HCT116 (cell line): ENCODE results near the gene DYNLRB1. TPM values are rescaled to one million over a fixed set of nuclear protein-coding genes. Genes with fewer than 3 reads are reported as not detected.

ENCODE experiments used
- ATAC-seq: fragments of 200-7000 bp; cut with Tn5 transposase; 2 replicates; pipeline ENCODE4 v1.9.1; 2020; ENCODE audit warnings: mild to moderate bottlenecking, moderate library complexity
- BruUV-seq: library from RNA; stranded (reverse); fragments of 400-500 nt; replicated peaks from 2 replicates; lab custom pipeline; 2021; lab: Mats Ljungman, UMichigan
- CTCF ChIA-PET: fragments of 300-600 bp; sonication (Branson Sonifier 250); formaldehyde crosslinking; loops from one replicate; lab custom pipeline; 2021; ENCODE audit warnings: antibody characterized with exemption; lab: Charles Lee
- POLR2A ChIA-PET: fragments of 300-600, 350-600 bp; sonication (Branson Sonifier 250); formaldehyde crosslinking; loops from one replicate; lab custom pipeline; 2021; ENCODE audit warnings: antibody characterized with exemption; lab: Charles Lee
- RAD21 ChIA-PET, 2 experiments: fragments of 300-600 bp; sonication (Branson Sonifier 250); formaldehyde crosslinking; loops; one replicate each; lab custom pipeline; 2023; ENCODE audit warnings: low total read pairs in 2 of 2; ENCODE audit not compliant: uncharacterized antibody in 2 of 2, unreplicated experiment in 2 of 2, low non-redundant PET in 1 of 2; lab: Charles Lee
- DNase-seq: peaks from one replicate; pipeline ENCODE4 v3.0.0-alpha.2; 2010; ENCODE audit warnings: low read depth, low spot score
- H2AFZ ChIP-seq: fragments of 200-600 bp; shearing (Covaris generic), sonication (generic); 2 replicates; pipeline ENCODE4 v1.6.1; 2017; ENCODE audit warnings: low read depth, mixed run types, mixed read lengths, antibody characterized with exemption, low read length; ENCODE audit not compliant: poor library complexity, severe bottlenecking
- H3K27ac ChIP-seq: 2 replicates; pipeline ENCODE4 v1.5.1; 2012; ENCODE audit warnings: low read depth, low read length
- H3K27me3 ChIP-seq: fragments of 200-600 bp; sonication (generic); 2 replicates; pipeline ENCODE4 v1.6.1; 2016; ENCODE audit warnings: mixed run types, low read length, mixed read lengths; ENCODE audit not compliant: insufficient read depth
- H3K36me3 ChIP-seq, 2 experiments: fragments of 200-500 bp in 1 of 2; fragments of 200-600 bp in 1 of 2; sonication (Bioruptor generic) in 1 of 2; sonication (generic) in 1 of 2; 2 replicates each; pipeline versions ENCODE4 v1.5.1 to v1.6.1; 2014 to 2016; ENCODE audit warnings: low read length in 2 of 2, inconsistent platforms in 1 of 2, mixed read lengths in 1 of 2, mixed run types in 1 of 2; ENCODE audit not compliant: insufficient read depth in 2 of 2, control insufficient read depth in 1 of 2
- H3K4me1 ChIP-seq, 2 experiments: fragments of 200-600 bp in 1 of 2; sonication (generic) in 1 of 2; 2 replicates each; pipeline versions ENCODE4 v1.5.1 to v1.6.1; 2012 to 2017; ENCODE audit warnings: low read length in 2 of 2, inconsistent platforms in 1 of 2, mild to moderate bottlenecking in 1 of 2, mixed read lengths in 1 of 2, mixed run types in 1 of 2, moderate library complexity in 1 of 2; ENCODE audit not compliant: insufficient read depth in 2 of 2, control insufficient read depth in 1 of 2
- H3K4me2 ChIP-seq: fragments of 200-600 bp; sonication (generic); 2 replicates; pipeline ENCODE4 v1.6.1; 2017; ENCODE audit warnings: mixed run types, low read length, mixed read lengths
- H3K4me3 ChIP-seq, 2 experiments: fragments of 200-600 bp in 1 of 2; sonication (generic) in 1 of 2; replicated peaks in 1 of 2; 2 replicates each; pipeline ENCODE4 v1.5.1; 2011 to 2016; ENCODE audit warnings: low read length in 2 of 2, control low read depth in 1 of 2, low read depth in 1 of 2, mild to moderate bottlenecking in 1 of 2, mixed read lengths in 1 of 2, mixed run types in 1 of 2
- H3K79me2 ChIP-seq: fragments of 200-600 bp; sonication (generic); 2 replicates; pipeline ENCODE4 v1.6.1; 2017; ENCODE audit warnings: mild to moderate bottlenecking, mixed run types, low read length, moderate library complexity, mixed read lengths; ENCODE audit not compliant: insufficient read depth
- H3K9ac ChIP-seq: fragments of 200-600 bp; sonication (generic); 2 replicates; pipeline ENCODE4 v1.6.1; 2016; ENCODE audit warnings: low read length, mixed read lengths
- H3K9me2 ChIP-seq: fragments of 200-600 bp; sonication (generic), shearing (Covaris generic); 2 replicates; pipeline ENCODE4 v1.6.1; 2017; ENCODE audit warnings: mixed run types, mild to moderate bottlenecking, moderate library complexity; ENCODE audit not compliant: insufficient read depth
- H3K9me3 ChIP-seq, 2 experiments: fragments of 200-500 bp in 1 of 2; fragments of 200-600 bp in 1 of 2; sonication (Bioruptor generic) in 1 of 2; sonication (generic) in 1 of 2; 2 replicates each; pipeline ENCODE4 v1.6.1; 2014 to 2017; ENCODE audit warnings: low read length in 2 of 2, mixed read lengths in 2 of 2, inconsistent platforms in 1 of 2, low read depth in 1 of 2, mild to moderate bottlenecking in 1 of 2, mixed run types in 1 of 2, moderate library complexity in 1 of 2; ENCODE audit not compliant: control insufficient read depth in 1 of 2, insufficient read depth in 1 of 2
- H4K20me1 ChIP-seq: fragments of 200-600 bp; sonication (generic), shearing (Covaris generic); 2 replicates; pipeline ENCODE4 v1.6.1; 2017; ENCODE audit warnings: mixed run types, mild to moderate bottlenecking, moderate library complexity; ENCODE audit not compliant: insufficient read depth
- ATF3 ChIP-seq: IDR thresholded peaks from 2 replicates; pipeline ENCODE4 v1.6.1; 2012
- CBX3 ChIP-seq: IDR thresholded peaks from 2 replicates; pipeline ENCODE4 v1.6.1; 2012; ENCODE audit warnings: low read depth
- CEBPB ChIP-seq: IDR thresholded peaks from 2 replicates; pipeline ENCODE4 v1.6.1; 2012; ENCODE audit warnings: low read depth
- CTCF ChIP-seq, 3 experiments: fragments of 200-600 bp in 1 of 3; sonication (generic) in 1 of 3; IDR thresholded peaks in 2 of 3; conservative IDR thresholded peaks in 1 of 3; 2 replicates each; pipeline ENCODE4 v1.5.1; 2012 to 2017; ENCODE audit warnings: low read depth in 2 of 3, low read length in 2 of 3, antibody characterized with exemption in 1 of 3, borderline replicate concordance in 1 of 3, control low read depth in 1 of 3, mild to moderate bottlenecking in 1 of 3, mixed read lengths in 1 of 3, mixed run types in 1 of 3, moderate library complexity in 1 of 3; ENCODE audit not compliant: insufficient read depth in 1 of 3
- EGR1 ChIP-seq: IDR thresholded peaks from 2 replicates; pipeline ENCODE4 v1.6.1; 2012; ENCODE audit warnings: low read depth
- ELF1 ChIP-seq: IDR thresholded peaks from 2 replicates; pipeline ENCODE4 v1.6.1; 2012; ENCODE audit warnings: low read depth, borderline replicate concordance
- EZH2 ChIP-seq: fragments of 200-600 bp; sonication (generic); IDR thresholded peaks from 2 replicates; pipeline ENCODE4 v1.6.1; 2017; ENCODE audit warnings: antibody characterized with exemption, mixed run types
- EZH2phosphoT487 ChIP-seq: fragments of 200-600 bp; IDR thresholded peaks from 2 replicates; pipeline ENCODE4 v1.6.1; 2018; ENCODE audit warnings: antibody characterized with exemption, borderline replicate concordance
- MAX ChIP-seq: IDR thresholded peaks from 2 replicates; pipeline ENCODE4 v1.6.1; 2012
- POLR2A ChIP-seq: IDR thresholded peaks from 2 replicates; pipeline ENCODE4 v1.7.0; 2011; ENCODE audit warnings: borderline replicate concordance; ENCODE audit not compliant: insufficient read depth, insufficient read length; ENCODE audit errors: extremely low read depth
- POLR2AphosphoS5 ChIP-seq: IDR thresholded peaks from 2 replicates; pipeline ENCODE4 v1.6.1; 2011; ENCODE audit warnings: mild to moderate bottlenecking, low read depth, low read length, moderate library complexity
- RAD21 ChIP-seq: IDR thresholded peaks from 2 replicates; pipeline ENCODE4 v1.6.1; 2012; ENCODE audit warnings: low read depth, mild to moderate bottlenecking
- REST ChIP-seq: IDR thresholded peaks from 2 replicates; pipeline ENCODE4 v1.6.1; 2012; ENCODE audit warnings: low read depth
- SIN3A ChIP-seq: IDR thresholded peaks from 2 replicates; pipeline ENCODE4 v1.6.1; 2012; ENCODE audit warnings: low read depth
- SP1 ChIP-seq: IDR thresholded peaks from 2 replicates; pipeline ENCODE4 v1.6.1; 2012; ENCODE audit warnings: low read depth
- SRF ChIP-seq: IDR thresholded peaks from 2 replicates; pipeline ENCODE4 v1.6.1; 2012; ENCODE audit warnings: low read depth
- TCF7L2 ChIP-seq: IDR thresholded peaks from 2 replicates; pipeline ENCODE4 v1.7.0; 2011; ENCODE audit warnings: borderline replicate concordance, inconsistent platforms; ENCODE audit not compliant: insufficient read depth, insufficient read length; ENCODE audit errors: extremely low read depth
- YY1 ChIP-seq: IDR thresholded peaks from 2 replicates; pipeline ENCODE4 v1.6.1; 2011; ENCODE audit warnings: low read length, low read depth, moderate library complexity, mild to moderate bottlenecking; ENCODE audit not compliant: insufficient replicate concordance; ENCODE audit errors: extremely low read depth
- ZBTB33 ChIP-seq: IDR thresholded peaks from 2 replicates; pipeline ENCODE4 v1.6.1; 2011; ENCODE audit warnings: mild to moderate bottlenecking, low read length, moderate library complexity; ENCODE audit not compliant: insufficient replicate concordance; ENCODE audit errors: extremely low read depth
- ZNF274 ChIP-seq: fragments of 200-500 bp; sonication (Bioruptor generic); IDR thresholded peaks from 2 replicates; pipeline ENCODE4 v1.6.1; 2014; ENCODE audit warnings: mild to moderate bottlenecking, low read depth, low read length, inconsistent platforms
- intact Hi-C: fragments of 100-400 bp; cut with micrococcal nuclease; formaldehyde crosslinking; loops from 2 replicates; pipeline ENCODE4 v1.10.0; 2022
- total RNA-seq: library from RNA; stranded (reverse); gene quantifications from one replicate; pipeline ENCODE4 v1.2.1, GENCODE V29; 2021; ENCODE audit not compliant: unreplicated experiment

DYNLRB1 gene
- total RNA-seq, 1 experiment from 2014 or later = 106 TPM

GRCh38 chr20:34540596-34541263, 24.5 kb downstream of the DYNLRB1 start:
- no peak overlapping the region for H3K27ac ChIP-seq
- no peaks in the 10 kb centered on the region for H3K9me3 ChIP-seq
- ATAC-seq = no peak
- BruUV-seq = no TSS peak
- H4K20me1 ChIP-seq = no peaks in the 10 kb centered on the region
- no peaks in the 10 kb centered on the region for H3K9me2 ChIP-seq
- TF ChIP-seq SIN3A = no peak
- TF ChIP-seq EZH2 = no peak
- TF ChIP-seq YY1 = no peak
- no peak for TF ChIP-seq ELF1
- TF ChIP-seq SRF = no peak
- no peak for TF ChIP-seq MAX
- no peak for TF ChIP-seq CTCF (IDR thresholded peaks at IDR 0.05 in 2 of 3, conservative IDR thresholded peaks at IDR 0.05 in 1 of 3; ENCODE audit: borderline replicate concordance in 1 of 3, insufficient read depth in 1 of 3, low read depth in 2 of 3, low read length in 2 of 3)
- no peak for TF ChIP-seq EZH2phosphoT487
- no peak for TF ChIP-seq ATF3
- no peak for TF ChIP-seq RAD21
- no peak for TF ChIP-seq CEBPB
- TF ChIP-seq SP1 = no peak
- TF ChIP-seq REST = no peak
- TF ChIP-seq POLR2A = no peak
- no peak for TF ChIP-seq TCF7L2
- no peak for TF ChIP-seq ZNF274
- TF ChIP-seq POLR2AphosphoS5 = no peak
- TF ChIP-seq ZBTB33 = no peak
- TF ChIP-seq EGR1 = no peak
- no peak for TF ChIP-seq CBX3
- TF ChIP-seq, all 23 proteins: peak for 0
- ChIA-PET RAD21 (no interaction called here), POLR2A (no interaction called here), CTCF (interaction anchor here (0.9 kb wide), 1 partner anchor 228 kb away, joined by 3 read pairs; no protein-coding TSS in a partner anchor)
- Histone ChIP-seq H3K4me3 (no peak overlapping the region), H3K4me2 (no peak overlapping the region), H3K36me3 (peaks cover 19 to 28% of the 10 kb centered on the region in 2 experiments; a peak in 3 of 4 replicates), H3K9ac (no peak overlapping the region), H2AFZ (no peak overlapping the region), H3K27me3 (no peaks in the 10 kb centered on the region), H3K4me1 (no peaks in the 10 kb centered on the region), H3K79me2 (no peaks in the 10 kb centered on the region)
- no peak for DNase-seq
- intact Hi-C loops = no loop called here
